ENCODE results near the gene C1QTNF12. TPM values are rescaled to one million over a fixed set of nuclear protein-coding genes. Genes with fewer than 3 reads are reported as not detected.
"Not testable (repeated sequence)": the region's sequence is repeated elsewhere in the genome, so short reads cannot be mapped to it uniquely, and the experiment has no call there.

The C1QTNF12 gene
- total RNA-seq, 2 donors from 2014 or later, result 5.2 to 5.6 TPM

- Mint-ChIP-seq H3K27ac (peak overlapping the region; percentile 97 to 99), H3K36me3 (peaks cover 2% of the 10 kb centered on the region), H3K4me1 (ENCODE audit: low read depth in 2 of 2) (peaks cover 14 to 17% of the 10 kb centered on the region in 2 donors), H3K27me3 (no peaks in the 10 kb centered on the region), H3K9me3 (no peaks in the 10 kb centered on the region), H3K4me3 (peak overlapping the region; percentile 73)
- peak; percentile 59 for DNase-seq (ENCODE audit: low spot score)
- ATAC-seq, result no peak
These were observed 46.3 kb downstream of the C1QTNF12 start for GRCh38 chr1:1199961-1200875.

GRCh38 chr1:1199141-1199960 lies 47.2 kb downstream of the C1QTNF12 start:
- peak; percentile 56 for DNase-seq (ENCODE audit: low spot score)
- Mint-ChIP-seq H3K36me3 (peaks cover 11% of the 10 kb centered on the region), H3K9me3 (peaks cover 6% of the 10 kb centered on the region), H3K4me1 (ENCODE audit: low read depth in 2 of 2) (peaks cover 23 to 25% of the 10 kb centered on the region in 2 donors), H3K27me3 (no peaks in the 10 kb centered on the region), H3K27ac (peak overlapping the region; percentile 97 to 99), H3K4me3 (no peak overlapping the region)
- no peak for ATAC-seq

- Mint-ChIP-seq H3K36me3 (peaks cover 13% of the 10 kb centered on the region), H3K27me3 (no peaks in the 10 kb centered on the region), H3K27ac (peak overlapping the region in 1 of 2 donors; percentile 70), H3K9me3 (peaks cover 7% of the 10 kb centered on the region), H3K4me3 (no peak overlapping the region), H3K4me1 (ENCODE audit: low read depth in 2 of 2) (peaks cover 25 to 28% of the 10 kb centered on the region in 2 donors)
- ATAC-seq (no peak), DNase-seq (ENCODE audit: low spot score) (peak; percentile 57)
These were observed 47.9 kb downstream of the C1QTNF12 start for GRCh38 chr1:1198423-1199140.

GRCh38 chr1:1197551-1198422 lies 48.7 kb downstream of the C1QTNF12 start:
- peak overlapping the region in 1 of 2 donors; percentile 70 for H3K27ac Mint-ChIP-seq
- peaks cover 25 to 28% of the 10 kb centered on the region in 2 donors for H3K4me1 Mint-ChIP-seq (ENCODE audit: low read depth in 2 of 2)
- H3K36me3 Mint-ChIP-seq, result peaks cover 13% of the 10 kb centered on the region
- ATAC-seq (no peak), DNase-seq (ENCODE audit: low spot score) (peak; percentile 58)
- H3K9me3 Mint-ChIP-seq, result peaks cover 7% of the 10 kb centered on the region
- no peak overlapping the region for H3K4me3 Mint-ChIP-seq
- H3K27me3 Mint-ChIP-seq, result no peaks in the 10 kb centered on the region

GRCh38 chr1:1197188-1197500 lies 49.4 kb downstream of the C1QTNF12 start:
- DNase-seq (ENCODE audit: low spot score) (peak; percentile 48), ATAC-seq (no peak)
- H3K9me3 Mint-ChIP-seq, result peaks cover 7% of the 10 kb centered on the region
- H3K27me3 Mint-ChIP-seq, result no peaks in the 10 kb centered on the region
- H3K4me3 Mint-ChIP-seq, result no peak overlapping the region
- peak overlapping the region in 1 of 2 donors; percentile 79 for H3K27ac Mint-ChIP-seq
- peaks cover 13% of the 10 kb centered on the region for H3K36me3 Mint-ChIP-seq
- peaks cover 25 to 29% of the 10 kb centered on the region in 2 donors for H3K4me1 Mint-ChIP-seq (ENCODE audit: low read depth in 2 of 2)

GRCh38 chr1:1196431-1197187 lies 49.9 kb downstream of the C1QTNF12 start:
- Mint-ChIP-seq H3K36me3 (peaks cover 13% of the 10 kb centered on the region), H3K27me3 (no peaks in the 10 kb centered on the region), H3K27ac (peak overlapping the region in 1 of 2 donors; percentile 79), H3K4me3 (no peak overlapping the region), H3K9me3 (peaks cover 7% of the 10 kb centered on the region), H3K4me1 (ENCODE audit: low read depth in 2 of 2) (peaks cover 25 to 34% of the 10 kb centered on the region in 2 donors)
- DNase-seq (ENCODE audit: low spot score), result no peak
- ATAC-seq, result no peak

- not testable (repeated sequence) for H3K27me3 Mint-ChIP-seq; DNase-seq (ENCODE audit: low spot score); ATAC-seq; H3K9me3 Mint-ChIP-seq; H3K4me3 Mint-ChIP-seq
- H3K36me3 Mint-ChIP-seq, result peaks cover 13% of the 10 kb centered on the region
- H3K27ac Mint-ChIP-seq, result peak overlapping the region; percentile 12 to 79
- peaks cover 24 to 34% of the 10 kb centered on the region in 2 donors for H3K4me1 Mint-ChIP-seq (ENCODE audit: low read depth in 2 of 2)
These were observed 50.8 kb downstream of the C1QTNF12 start for GRCh38 chr1:1195726-1196125.

GRCh38 chr1:1194723-1195122 lies 51.8 kb downstream of the C1QTNF12 start:
- no peak overlapping the region for H3K4me3 Mint-ChIP-seq

More at GRCh38 chr1:1194723-1195122, 51.8 kb downstream of the C1QTNF12 start:
- no peaks in the 10 kb centered on the region for H3K27me3 Mint-ChIP-seq
- H3K27ac Mint-ChIP-seq, result peak overlapping the region; percentile 12 to 79
- peaks cover 20 to 27% of the 10 kb centered on the region in 2 donors for H3K4me1 Mint-ChIP-seq (ENCODE audit: low read depth in 2 of 2)
- H3K36me3 Mint-ChIP-seq, result peaks cover 13% of the 10 kb centered on the region
- no peak for DNase-seq (ENCODE audit: low spot score)
- H3K9me3 Mint-ChIP-seq, result peaks cover 7% of the 10 kb centered on the region
- ATAC-seq, result no peak

Other genes with a start within 250 kb of the C1QTNF12 start
- not detected for gene HES4, start 246.6 kb downstream of the C1QTNF12 start, total RNA-seq
- gene ISG15, start 233.2 kb downstream of the C1QTNF12 start, total RNA-seq, result 10 to 100 TPM; 15.2 to 44.3 TPM
- 1 to 10 TPM; 9.3 to 9.4 TPM for gene AGRN, start 226.6 kb downstream of the C1QTNF12 start, total RNA-seq
- gene RNF223, start 172.4 kb downstream of the C1QTNF12 start, total RNA-seq, result not detected
- gene C1orf159, start 130.6 kb downstream of the C1QTNF12 start, total RNA-seq, result 10 to 100 TPM; 18.6 to 37.1 TPM
- under 1 TPM in 1 of 2 donors, not detected in 1; 0.31 TPM for gene TTLL10, start 72.8 kb downstream of the C1QTNF12 start, total RNA-seq
- 100 to 1,000 TPM; 295 to 591 TPM for gene TNFRSF18, start 40.1 kb downstream of the C1QTNF12 start, total RNA-seq
- gene TNFRSF4, start 32.6 kb downstream of the C1QTNF12 start, total RNA-seq, result 100 to 1,000 TPM in 1 of 2 donors, 10 to 100 TPM in 1; 56.8 to 305 TPM
- 100 to 1,000 TPM; 243 to 251 TPM for gene SDF4, start 14.7 kb downstream of the C1QTNF12 start, total RNA-seq
- gene B3GALT6, start 14.5 kb downstream of the C1QTNF12 start, total RNA-seq, result 10 to 100 TPM; 23.8 to 28.1 TPM
- 100 to 1,000 TPM in 1 of 2 donors, 10 to 100 TPM in 1; 70.6 to 119 TPM for gene UBE2J2, start 27.1 kb upstream of the C1QTNF12 start, total RNA-seq
- gene SCNN1D, start 33.7 kb upstream of the C1QTNF12 start, total RNA-seq, result 1 to 10 TPM; 1.5 to 3.2 TPM
- gene ACAP3, start 61.2 kb upstream of the C1QTNF12 start, total RNA-seq, result 10 to 100 TPM; 32.5 to 60.5 TPM
- 10 to 100 TPM; 19.2 to 39.0 TPM for gene PUSL1, start 61.9 kb upstream of the C1QTNF12 start, total RNA-seq
- gene INTS11, start 77.9 kb upstream of the C1QTNF12 start, total RNA-seq, result 100 to 1,000 TPM; 122 to 204 TPM
- 10 to 100 TPM; 15.7 to 20.1 TPM for gene CPTP, start 78.1 kb upstream of the C1QTNF12 start, total RNA-seq
- under 1 TPM; 0.81 to 0.89 TPM for gene TAS1R3, start 84.6 kb upstream of the C1QTNF12 start, total RNA-seq
- 10 to 100 TPM; 29.4 to 66.5 TPM for gene DVL1, start 102.7 kb upstream of the C1QTNF12 start, total RNA-seq
- not detected for gene MXRA8, start 111.8 kb upstream of the C1QTNF12 start, total RNA-seq
- 100 to 1,000 TPM; 106 to 216 TPM for gene AURKAIP1, start 128.5 kb upstream of the C1QTNF12 start, total RNA-seq
- gene CCNL2, start 152.6 kb upstream of the C1QTNF12 start, total RNA-seq, result 100 to 1,000 TPM; 124 to 196 TPM
- gene MRPL20, start 160.6 kb upstream of the C1QTNF12 start, total RNA-seq, result 100 to 1,000 TPM; 138 to 175 TPM
- not detected for gene ANKRD65, start 174.6 kb upstream of the C1QTNF12 start, total RNA-seq
- 1 to 10 TPM; 1.3 to 7.7 TPM for gene VWA1, start 189.0 kb upstream of the C1QTNF12 start, total RNA-seq
- 1 to 10 TPM in 1 of 2 donors, under 1 TPM in 1; 0.17 to 1.7 TPM for gene ATAD3C, start 203.0 kb upstream of the C1QTNF12 start, total RNA-seq
- gene ATAD3B, start 225.0 kb upstream of the C1QTNF12 start, total RNA-seq, result 100 to 1,000 TPM in 1 of 2 donors, 10 to 100 TPM in 1; 56.6 to 126 TPM